ENCODE data around the gene VAT1L.

VAT1L gene

GRCh38 chr16:77749415-77749814 lies 38.9 kb upstream of the VAT1L start:
- H3K27ac ChIP-seq = no peak overlapping the region
- no peak for TF ChIP-seq ZFX (IDR thresholded peaks at IDR 0.05; ENCODE audit: borderline replicate concordance)
- TF ChIP-seq CTCF (IDR thresholded peaks at IDR 0.05) = no peak

- no peak for TF ChIP-seq ZFX (IDR thresholded peaks at IDR 0.05; ENCODE audit: borderline replicate concordance)
- TF ChIP-seq CTCF (IDR thresholded peaks at IDR 0.05) = no peak
- no peak overlapping the region for H3K27ac ChIP-seq
Observed at GRCh38 chr16:77758046-77758445, 30.3 kb upstream of the VAT1L start.

DNA sequence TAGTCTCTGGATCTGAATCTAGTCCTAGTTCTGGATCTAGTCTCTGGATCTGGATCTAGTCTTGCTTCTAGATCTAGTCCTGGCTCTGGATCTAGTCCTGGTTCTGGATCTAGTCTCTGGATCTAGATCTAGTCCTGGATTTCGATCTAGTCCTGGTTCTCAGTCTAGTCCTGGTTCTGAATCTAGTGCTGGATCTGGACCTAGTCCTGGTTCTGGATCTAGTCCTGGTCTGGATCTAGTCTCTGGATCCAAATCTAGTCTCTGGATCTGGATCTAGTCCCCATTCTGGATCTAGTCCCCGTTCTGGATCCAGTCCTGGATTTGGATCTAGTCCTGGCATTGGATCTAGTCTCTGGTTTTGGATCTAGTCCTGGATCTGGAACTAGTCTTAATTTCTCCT lies 29.9 kb upstream of the VAT1L start:
- H3K27ac ChIP-seq = no peak overlapping the region
- TF ChIP-seq CTCF (IDR thresholded peaks at IDR 0.05) (no peak), ZFX (IDR thresholded peaks at IDR 0.05; ENCODE audit: borderline replicate concordance) (no peak)

GRCh38 chr16:77759201-77759600 lies 29.2 kb upstream of the VAT1L start:
- no peak overlapping the region for H3K27ac ChIP-seq
- TF ChIP-seq ZFX (IDR thresholded peaks at IDR 0.05; ENCODE audit: borderline replicate concordance) (no peak), CTCF (IDR thresholded peaks at IDR 0.05) (no peak)

GRCh38 chr16:77759821-77760220 lies 28.5 kb upstream of the VAT1L start:
- no peak overlapping the region for H3K27ac ChIP-seq
- no peak for TF ChIP-seq ZFX (IDR thresholded peaks at IDR 0.05; ENCODE audit: borderline replicate concordance)
- TF ChIP-seq CTCF (IDR thresholded peaks at IDR 0.05) = no peak

- no peak overlapping the region for H3K27ac ChIP-seq
- TF ChIP-seq ZFX (IDR thresholded peaks at IDR 0.05; ENCODE audit: borderline replicate concordance) (no peak), CTCF (IDR thresholded peaks at IDR 0.05) (no peak)
Observed at GRCh38 chr16:77760800-77761199, 27.6 kb upstream of the VAT1L start.

DNA sequence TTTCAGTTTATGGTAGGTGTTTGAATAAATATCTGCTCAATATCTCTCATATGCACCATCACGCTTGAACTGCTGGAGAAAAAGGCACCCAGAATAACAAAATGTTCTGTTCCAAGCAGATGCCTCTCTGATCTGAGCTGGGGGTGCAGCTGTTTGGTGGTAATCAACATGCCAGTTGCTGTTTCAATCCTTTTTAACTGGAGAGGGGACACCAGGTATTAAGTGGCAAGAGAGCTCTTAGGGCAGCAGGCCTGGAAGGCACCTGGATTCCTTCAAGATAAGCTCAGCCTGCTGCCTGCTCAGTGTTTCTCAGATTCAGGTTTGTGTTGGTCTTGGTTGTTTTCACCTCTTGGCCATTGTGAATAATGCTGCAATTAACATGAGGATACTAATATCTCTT lies 27.2 kb upstream of the VAT1L start:
- no peak overlapping the region for H3K27ac ChIP-seq
- TF ChIP-seq CTCF (IDR thresholded peaks at IDR 0.05) (no peak), ZFX (IDR thresholded peaks at IDR 0.05; ENCODE audit: borderline replicate concordance) (no peak)

All from 22Rv1 (cell line).